ENCODE results near the gene LRBA. TPM values are rescaled to one million over a fixed set of nuclear protein-coding genes. Genes with fewer than 3 reads are reported as not detected.

LRBA gene
- total RNA-seq, 1 experiment from 2014 or later: 69.1 TPM

GRCh38 chr4:150938417-150938816, 76.7 kb downstream of the LRBA start:
- H3K36me3 Mint-ChIP-seq: no peaks in the 10 kb centered on the region
- peak overlapping the region; percentile 34 for H3K4me3 Mint-ChIP-seq
- POLR2A ChIA-PET: no interaction called here
- CTCF ChIA-PET: interaction anchor here (1.3 to 2.8 kb wide), 2 partner anchors 23 to 71 kb away, joined by 6 to 20 read pairs; no protein-coding TSS in a partner anchor
- peak; percentile 83 for TF ChIP-seq USF2 (CRISPR knock-in tag; IDR thresholded peaks at IDR 0.05)
- no peak for TF ChIP-seq ZNF219 (CRISPR knock-in tag; IDR thresholded peaks at IDR 0.05; ENCODE audit: borderline replicate concordance)
- no peak for TF ChIP-seq ZNF416 (CRISPR knock-in tag; IDR thresholded peaks at IDR 0.05)
- peak; percentile 81 for TF ChIP-seq USF1 (CRISPR knock-in tag; IDR thresholded peaks at IDR 0.05)
- no peak for TF ChIP-seq NFYB (CRISPR knock-in tag; conservative IDR thresholded peaks at IDR 0.05; ENCODE audit: low read depth)
- DNase-seq (ENCODE audit: low spot score) (no peak), ATAC-seq (peak; percentile 100)
- H3K27me3 Mint-ChIP-seq (ENCODE audit: low read depth): no peaks in the 10 kb centered on the region
- peak overlapping the region; percentile 96 for H3K27ac Mint-ChIP-seq
- H3K4me1 Mint-ChIP-seq: peaks cover 23% of the 10 kb centered on the region
- H3K9me3 Mint-ChIP-seq: no peaks in the 10 kb centered on the region

- CTCF ChIA-PET: no interaction called here
- Mint-ChIP-seq H3K4me1 (peaks cover 15% of the 10 kb centered on the region), H3K27me3 (ENCODE audit: low read depth) (no peaks in the 10 kb centered on the region), H3K4me3 (no peak overlapping the region), H3K9me3 (no peaks in the 10 kb centered on the region), H3K36me3 (peaks cover under 1% of the 10 kb centered on the region; the same call in 1 of the 2 replicates), H3K27ac (no peak overlapping the region)
- POLR2A ChIA-PET: no interaction called here
- TF ChIP-seq RORB (CRISPR knock-in tag; IDR thresholded peaks at IDR 0.05) (no peak), RELA (CRISPR knock-in tag; IDR thresholded peaks at IDR 0.05; ENCODE audit: borderline replicate concordance) (no peak), ZNF317 (CRISPR knock-in tag; IDR thresholded peaks at IDR 0.05; ENCODE audit: borderline replicate concordance, low read depth) (no peak), OVOL2 (CRISPR knock-in tag; IDR thresholded peaks at IDR 0.05; ENCODE audit: borderline replicate concordance) (no peak), NR3C1 (CRISPR knock-in tag; conservative IDR thresholded peaks at IDR 0.05; ENCODE audit: low read depth) (no peak), ELF4 (CRISPR knock-in tag; IDR thresholded peaks at IDR 0.05; ENCODE audit: low read depth) (no peak), E2F1 (CRISPR knock-in tag; IDR thresholded peaks at IDR 0.05) (no peak), ATF1 (CRISPR knock-in tag; IDR thresholded peaks at IDR 0.05) (no peak)
- no peak for ATAC-seq
- DNase-seq (ENCODE audit: low spot score): no peak
Measured at GRCh38 chr4:150934022-150934421, 81.1 kb downstream of the LRBA start.

- no peak overlapping the region for H3K4me3 Mint-ChIP-seq
- DNase-seq (ENCODE audit: low spot score): no peak
- no peak overlapping the region for H3K27ac Mint-ChIP-seq
- H3K27me3 Mint-ChIP-seq (ENCODE audit: low read depth): no peaks in the 10 kb centered on the region
- ChIA-PET CTCF (no interaction called here), POLR2A (interaction anchor here (0.7 kb wide), 1 partner anchor 732 kb away, joined by 3 read pairs; no protein-coding TSS in a partner anchor)
- no peak for TF ChIP-seq E2F4 (CRISPR knock-in tag; IDR thresholded peaks at IDR 0.05; ENCODE audit: borderline replicate concordance, low read depth)
- TF ChIP-seq ZBTB43 (CRISPR knock-in tag; IDR thresholded peaks at IDR 0.05): no peak
- H3K4me1 Mint-ChIP-seq: no peaks in the 10 kb centered on the region; the same call in 1 of the 2 replicates
- no peak for ATAC-seq
- H3K36me3 Mint-ChIP-seq: peaks cover 10% of the 10 kb centered on the region; the same call in 1 of the 2 replicates
- H3K9me3 Mint-ChIP-seq: no peaks in the 10 kb centered on the region
Measured at GRCh38 chr4:150931796-150932195, 83.3 kb downstream of the LRBA start.
